HL-60/S4 treated with retinoic acid at 250 ng/mL for 4 days and 3 days (cell line): ENCODE results near the gene LAMB2.

Experiments
- in situ Hi-C: fragments of 300-500 bp; cut with MboI; formaldehyde crosslinking; loops from 2 replicates; pipeline ENCODE4 v1.7.0; 2022; ENCODE audit warnings: low sequenced_read_pairs

The LAMB2 gene

DNA sequence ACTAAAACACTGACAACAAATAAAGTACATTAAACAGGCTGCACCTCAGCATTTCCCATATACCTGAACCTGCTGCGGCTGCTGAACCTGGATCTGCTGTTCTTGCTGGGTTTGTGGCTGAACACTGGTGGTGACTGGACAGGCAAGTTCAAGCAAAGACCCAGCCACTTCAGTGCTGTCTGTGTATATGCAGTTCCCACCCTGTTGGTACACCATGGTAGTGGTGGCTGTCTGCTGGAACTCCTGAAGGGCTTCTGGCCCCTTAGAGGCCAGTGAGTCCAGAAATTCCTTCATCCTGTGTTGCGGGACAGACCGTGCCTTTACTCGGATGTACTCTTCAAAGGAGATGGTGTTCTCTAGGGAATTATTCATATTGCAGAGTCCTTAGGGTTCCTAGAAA is 56.2 kb downstream of the LAMB2 start:
- in situ Hi-C loops = no loop called here

- in situ Hi-C loops = no loop called here
Observed at GRCh38 chr3:49076116-49076515, 56.7 kb downstream of the LAMB2 start.
